Mesenteric fat pad (tissue), 1 donor: ENCODE measurements around the gene TRIM13. TPM values are rescaled to one million over a fixed set of nuclear protein-coding genes. Genes with fewer than 3 reads are reported as not detected.
"Not testable (repeated sequence)": the region's sequence is repeated elsewhere in the genome, so short reads cannot be mapped to it uniquely, and the experiment has no call there.

ENCODE experiments used
- DNase-seq: peaks from one replicate; pipeline ENCODE4 v3.0.0-alpha.2; 2020; ENCODE audit warnings: low spot score
- long read RNA-seq: library from polyadenylated mRNA; unstranded; transcript quantifications from one replicate; pipeline ENCODE4 v2.0.0, GENCODE V29; 2020
- total RNA-seq: library from RNA; stranded (reverse); fragmentation: NEBNext Ultra II Directional; extraction: Animal tissue kit (Norgen Biotek cat#: 25700); gene quantifications from one replicate; pipeline ENCODE4 v1.2.1, GENCODE V29; 2021
- donor health status: DM: yes; HTN: yes; CAD: no.

TRIM13 gene, protein sequence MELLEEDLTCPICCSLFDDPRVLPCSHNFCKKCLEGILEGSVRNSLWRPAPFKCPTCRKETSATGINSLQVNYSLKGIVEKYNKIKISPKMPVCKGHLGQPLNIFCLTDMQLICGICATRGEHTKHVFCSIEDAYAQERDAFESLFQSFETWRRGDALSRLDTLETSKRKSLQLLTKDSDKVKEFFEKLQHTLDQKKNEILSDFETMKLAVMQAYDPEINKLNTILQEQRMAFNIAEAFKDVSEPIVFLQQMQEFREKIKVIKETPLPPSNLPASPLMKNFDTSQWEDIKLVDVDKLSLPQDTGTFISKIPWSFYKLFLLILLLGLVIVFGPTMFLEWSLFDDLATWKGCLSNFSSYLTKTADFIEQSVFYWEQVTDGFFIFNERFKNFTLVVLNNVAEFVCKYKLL
- 17.4 TPM for total RNA-seq
- long read RNA-seq, full-length matches to known transcripts = 34 of 44 reads
- long read RNA-seq, partial matches to known transcripts = 0 of 44 reads
- long read RNA-seq, other reads (novel, unspliced or antisense) = 10 of 44 reads

DNA sequence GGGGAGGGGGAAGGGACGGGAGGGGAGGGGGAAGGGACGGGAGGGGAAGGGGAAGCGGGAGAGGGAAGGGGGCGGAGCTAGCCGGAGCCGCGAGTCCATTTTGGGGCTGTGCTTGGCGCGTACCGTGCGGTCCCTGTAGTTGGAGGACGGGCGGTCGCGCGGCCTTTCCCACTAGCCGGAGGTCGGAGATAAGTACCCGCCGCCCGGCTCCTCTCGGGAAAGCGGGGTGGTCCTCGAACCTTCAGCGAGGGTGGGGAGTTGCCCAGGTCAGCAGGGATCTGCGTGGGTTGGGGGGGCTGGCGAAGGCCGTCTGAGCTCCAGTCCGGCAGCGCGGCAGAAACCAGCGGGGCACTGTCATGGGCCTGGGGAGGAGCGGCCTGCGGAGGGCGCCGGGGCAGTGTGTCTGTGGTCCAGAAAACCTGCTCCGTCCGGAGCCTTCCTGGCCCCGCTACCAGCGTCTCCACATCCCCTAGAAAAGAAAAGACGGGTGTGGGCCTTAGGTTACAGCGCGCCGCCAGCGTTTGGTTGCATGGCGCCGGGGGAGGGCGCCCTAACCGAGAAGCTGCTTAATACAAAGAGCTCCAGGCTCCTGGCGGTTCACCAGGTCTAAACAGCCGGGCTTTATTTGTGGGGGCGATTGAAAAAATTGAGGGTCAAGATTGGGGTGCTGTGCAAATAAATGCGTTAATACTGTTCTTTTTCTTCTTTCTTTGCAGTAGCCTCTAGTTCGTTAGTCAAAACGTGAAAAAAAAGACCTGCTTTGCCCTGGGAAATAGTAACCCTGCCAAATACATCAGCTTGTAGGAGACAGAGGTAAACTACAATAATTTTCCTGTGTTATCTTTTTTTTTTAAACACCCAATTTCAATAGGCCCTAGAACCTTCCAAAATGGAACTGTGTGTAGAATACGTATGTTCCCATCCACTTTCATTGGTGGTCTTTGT lies at the start of gene TRIM13:
TRIM13 (plus strand) TSS at position 92 of the 945 bp plus-strand sequence. CDS start 14,899 bp downstream, outside the sequence.
- DNase-seq = peak; percentile 95

DNA sequence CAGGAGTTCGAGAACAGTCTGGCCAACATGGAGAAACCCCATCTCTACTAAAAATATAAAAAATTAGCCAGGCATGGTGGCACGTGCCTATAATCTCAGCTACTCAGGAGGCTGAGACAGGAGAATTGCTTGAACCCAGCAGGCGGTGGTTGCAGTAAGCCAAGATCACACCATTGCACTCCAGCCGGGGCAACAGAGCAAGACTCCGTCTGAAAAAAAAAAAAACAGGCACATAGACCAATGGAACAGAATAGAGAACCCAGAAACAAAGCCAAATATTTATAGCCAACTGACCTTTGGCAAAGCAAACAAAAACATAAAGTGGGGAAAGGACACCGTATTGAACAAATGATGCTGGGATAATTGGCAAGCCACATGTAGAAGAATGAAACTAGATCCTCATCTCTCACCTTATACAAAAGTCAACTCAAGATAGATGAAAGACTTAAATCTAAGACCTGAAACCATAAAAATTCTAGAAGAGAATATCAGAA lies 48.0 kb upstream of the TRIM13 start:
- DNase-seq = not testable (repeated sequence)

DNA sequence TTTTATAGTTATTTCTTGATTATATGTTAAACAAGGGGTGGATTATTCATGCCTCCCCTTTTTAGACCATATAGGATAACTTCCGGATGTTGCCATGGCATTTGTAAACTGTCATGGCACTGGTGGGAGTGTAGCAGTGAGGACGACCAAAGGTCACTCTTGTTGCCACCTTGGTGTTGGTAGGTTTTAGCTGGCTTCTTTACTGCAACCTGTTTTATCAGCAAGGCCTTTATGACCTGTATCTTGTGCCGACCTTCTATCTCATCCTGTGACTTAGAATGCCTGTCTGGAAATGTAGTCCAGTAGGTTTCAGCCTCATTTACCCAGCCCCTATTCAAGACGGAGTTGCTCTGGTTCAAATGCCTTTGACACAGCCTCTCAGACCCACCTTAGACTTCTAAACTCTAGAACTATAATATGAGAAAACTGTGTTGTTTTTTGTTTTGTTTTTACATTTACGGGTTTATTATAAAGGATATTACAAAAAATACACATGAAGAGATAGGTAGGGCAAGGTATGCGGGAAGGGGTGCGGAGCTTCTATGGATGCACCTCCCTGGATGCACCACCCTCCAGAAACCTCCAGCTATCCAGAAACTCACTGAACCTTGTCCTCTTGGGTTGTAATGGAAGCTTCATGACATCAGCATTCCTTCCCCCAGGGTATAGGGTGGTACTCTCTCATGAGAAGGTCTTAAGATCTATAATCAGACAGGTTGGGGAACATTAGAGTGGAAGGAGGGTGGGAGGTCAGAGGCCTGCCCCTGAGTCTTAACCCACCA lies 44.9 kb upstream of the TRIM13 start:
- DNase-seq = no peak

DNA sequence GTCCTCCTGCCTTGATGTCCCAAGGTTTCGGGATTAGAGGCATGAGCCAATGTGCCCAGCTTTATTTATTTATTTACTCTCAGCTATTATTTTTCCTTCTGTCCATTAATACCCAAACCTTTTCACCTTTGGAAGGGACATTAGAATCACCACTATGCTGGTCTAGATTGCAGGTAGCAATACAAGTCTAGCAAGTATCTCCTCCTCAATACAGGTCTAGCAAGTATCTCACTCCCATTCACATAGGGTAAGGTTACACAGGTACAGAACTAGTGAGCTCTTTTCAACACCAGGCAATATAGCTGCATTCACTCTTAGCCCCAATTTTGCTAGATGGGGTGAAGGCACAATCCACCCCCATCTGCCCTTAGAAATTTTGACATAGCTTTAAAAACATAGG lies 43.3 kb upstream of the TRIM13 start:
- DNase-seq = no peak

DNA sequence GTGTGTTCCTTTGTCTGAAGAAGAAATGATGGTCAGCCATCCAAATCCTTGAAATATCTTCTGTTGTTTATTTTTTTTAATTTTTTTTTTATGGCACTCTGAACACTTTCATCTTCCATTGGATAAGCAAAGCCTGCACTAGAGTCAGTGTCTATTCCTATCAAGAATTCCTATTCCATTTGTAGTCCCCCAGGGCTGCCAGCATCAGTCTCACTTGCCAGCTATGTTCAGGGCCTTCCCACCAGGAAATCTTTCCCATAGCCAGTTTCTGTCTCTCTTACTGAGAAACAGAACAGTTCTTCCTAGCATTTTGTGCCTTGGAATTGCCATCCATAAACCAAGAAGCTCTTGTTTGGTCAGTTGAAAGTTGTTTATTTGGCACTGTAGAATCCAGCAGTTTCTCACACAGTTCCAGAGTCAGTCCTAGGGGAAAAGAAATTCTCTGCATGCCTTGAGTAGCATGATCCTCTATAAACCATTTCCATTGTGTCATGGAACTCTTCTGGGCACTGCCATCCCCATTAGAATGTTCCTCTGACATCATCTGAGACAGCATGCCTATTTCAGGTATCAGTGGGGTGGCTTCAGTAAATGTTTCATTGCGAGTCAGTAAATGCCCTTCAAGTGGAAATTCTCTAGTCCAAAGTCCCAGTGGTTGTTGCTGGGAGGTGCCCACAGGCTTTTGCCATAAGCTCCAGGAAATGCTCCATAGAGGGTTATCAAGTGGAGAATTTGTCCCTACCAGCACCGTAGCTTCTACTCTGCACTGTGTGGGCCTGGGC lies 42.0 kb upstream of the TRIM13 start:
- no peak for DNase-seq

DNA sequence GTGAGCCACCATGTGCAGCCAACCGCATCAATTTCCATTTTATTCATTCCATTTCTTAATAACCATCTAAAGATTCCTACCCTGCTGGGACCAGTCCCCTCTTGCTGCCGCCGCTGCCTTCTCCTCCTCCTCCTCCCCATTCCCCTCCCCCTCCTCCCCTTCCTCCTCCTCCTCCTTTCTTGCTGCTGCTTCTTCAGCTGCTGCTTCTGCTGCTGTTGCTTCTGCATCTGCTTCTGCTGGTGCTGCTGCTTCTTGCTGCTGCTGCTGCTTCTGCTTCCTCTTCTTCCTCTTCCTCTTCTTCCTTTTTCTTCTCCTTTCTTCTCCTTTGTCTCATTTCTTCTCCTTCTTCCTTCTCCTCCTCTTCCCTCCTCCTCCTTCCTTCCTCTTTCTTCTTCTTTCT lies 40.7 kb upstream of the TRIM13 start:
- DNase-seq = no peak

DNA sequence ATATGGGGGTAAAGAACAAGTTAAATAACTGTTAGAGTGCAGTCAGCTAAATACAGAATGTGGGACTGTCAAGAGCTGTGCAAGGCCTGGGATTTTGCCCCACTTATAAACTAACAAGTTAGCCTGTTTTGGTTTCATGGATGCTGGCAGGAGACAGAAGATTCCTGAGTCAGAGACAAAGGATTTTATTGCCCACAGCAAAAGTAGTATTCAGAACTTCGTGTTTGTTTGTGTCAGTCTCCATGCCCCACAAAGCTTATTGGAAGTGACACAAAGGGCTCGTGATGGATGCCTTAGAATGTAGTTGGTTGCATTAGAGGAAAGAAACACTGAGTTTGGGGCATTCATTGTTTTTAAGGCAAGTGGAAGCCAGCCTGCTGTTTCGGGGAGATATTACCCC lies 38.5 kb upstream of the TRIM13 start:
- no peak for DNase-seq

DNA sequence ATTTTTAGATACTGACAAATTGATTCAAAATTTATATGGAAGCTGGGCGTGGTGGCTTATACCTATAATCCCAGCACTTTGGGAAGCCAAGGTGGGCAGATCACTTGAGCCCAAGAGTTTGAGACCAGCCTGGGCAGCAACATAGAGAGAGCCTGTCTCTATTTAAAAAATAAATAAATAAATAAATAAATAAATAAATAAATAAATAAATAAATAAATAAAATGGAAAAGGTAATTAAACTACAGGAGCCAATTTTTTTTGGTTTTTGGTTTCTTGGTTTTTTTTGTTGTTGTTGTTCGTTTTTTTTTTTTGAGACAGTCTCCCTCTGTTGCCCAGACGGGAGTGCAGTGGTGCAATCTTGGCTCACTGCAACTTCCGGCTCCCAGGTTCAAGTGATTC lies 29.4 kb upstream of the TRIM13 start:
- DNase-seq = no peak

DNA sequence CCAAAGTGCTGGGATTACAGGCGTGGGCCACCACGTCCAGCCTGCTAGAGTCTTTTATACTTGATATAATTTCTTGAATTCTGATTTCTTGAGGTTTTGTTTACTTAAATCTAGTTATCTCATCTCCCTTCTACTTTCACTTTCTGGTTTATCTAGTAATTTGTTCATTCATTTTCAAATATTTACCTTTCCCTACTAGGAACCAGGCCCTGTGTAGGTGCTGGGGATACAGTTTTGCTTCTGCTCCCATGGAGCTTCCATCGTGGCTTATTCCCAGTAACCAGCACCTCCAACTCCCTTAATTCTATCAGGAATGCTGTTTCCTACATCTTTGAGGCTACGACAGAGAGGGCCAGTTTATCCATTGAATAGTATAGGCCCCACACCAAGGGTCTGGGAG lies 24.1 kb upstream of the TRIM13 start:
- no peak for DNase-seq

DNA sequence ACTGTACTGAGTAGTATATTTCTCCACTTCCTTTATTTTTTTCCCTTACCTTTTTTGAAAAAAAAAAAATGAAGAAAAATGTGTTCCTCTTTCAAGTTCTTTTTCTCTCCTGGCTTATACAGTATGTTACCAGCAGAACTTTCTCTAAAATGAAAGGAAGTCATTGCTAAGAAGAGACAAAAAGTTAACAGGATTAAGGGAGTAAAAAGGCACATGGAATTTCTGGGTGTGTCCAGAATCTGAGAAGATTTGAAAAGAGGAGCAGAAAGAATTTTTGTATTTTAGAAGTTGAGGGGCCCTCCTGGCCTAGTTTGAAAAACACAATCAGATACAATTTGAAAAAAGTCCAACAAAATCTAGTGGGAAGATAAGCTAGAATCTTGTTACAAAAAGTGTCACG lies 21.0 kb upstream of the TRIM13 start:
- no peak for DNase-seq

DNA sequence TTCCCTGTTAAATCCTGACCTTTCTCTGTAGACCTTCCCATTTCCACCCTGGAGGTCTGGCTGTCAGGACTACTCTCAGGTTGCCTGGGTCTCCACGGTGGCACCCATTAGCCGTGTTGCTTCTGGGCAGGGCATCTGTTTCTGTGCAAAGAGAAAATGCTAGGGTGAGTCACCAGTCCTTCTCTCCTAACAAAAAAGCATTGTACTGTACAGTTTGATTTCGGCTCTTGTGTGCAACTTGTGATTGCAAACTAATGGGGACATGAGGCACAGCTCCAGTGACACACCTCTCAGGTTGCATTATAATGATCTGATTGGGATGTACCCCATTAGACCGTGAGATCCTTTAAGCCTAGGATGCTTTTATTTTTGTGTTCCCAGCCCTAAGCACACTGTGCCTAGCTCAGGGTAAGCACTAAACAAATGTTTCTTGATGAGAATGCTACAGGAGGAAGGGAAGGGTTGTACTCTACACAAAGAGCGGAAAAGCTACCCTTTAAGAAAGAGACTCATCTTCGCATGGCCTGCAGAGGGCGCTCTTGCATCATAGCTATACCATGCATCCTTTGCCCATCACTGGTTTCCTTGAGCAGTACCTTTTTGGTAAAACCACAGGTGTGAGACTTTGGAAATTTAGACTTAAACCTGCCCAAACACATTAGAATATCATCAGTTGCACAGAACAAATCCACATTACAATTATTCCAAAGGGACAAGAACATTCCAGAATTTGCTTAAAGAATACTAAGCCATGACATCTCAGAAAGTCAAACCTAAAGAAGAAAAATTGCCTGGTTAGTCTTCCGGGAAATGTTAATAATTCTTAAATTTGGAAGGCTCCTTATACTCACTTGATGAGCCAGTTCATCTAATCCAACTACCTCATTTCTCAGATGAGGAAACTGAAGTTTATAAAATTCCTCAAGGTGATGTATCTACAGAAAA lies 20.3 kb upstream of the TRIM13 start:
- DNase-seq = no peak

DNA sequence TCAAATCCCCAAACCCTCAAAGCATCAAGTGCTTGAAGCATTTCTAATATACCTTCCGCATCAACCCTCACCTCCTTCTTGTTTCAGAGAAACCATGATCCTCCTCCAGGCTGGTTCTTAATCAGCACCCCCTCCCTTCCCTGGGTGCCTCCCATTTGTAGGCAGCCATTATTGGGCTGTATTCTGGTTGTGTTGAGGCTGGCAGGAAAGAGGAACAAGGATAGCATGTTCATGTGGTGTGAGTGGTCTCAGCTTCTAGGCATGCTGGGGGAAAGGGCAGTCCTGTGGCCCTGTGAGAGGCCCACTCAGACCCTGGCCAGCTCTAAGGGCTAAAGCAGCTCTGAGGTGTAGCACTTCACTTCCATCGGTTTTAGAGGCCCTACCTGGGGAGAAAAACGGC lies 18.9 kb upstream of the TRIM13 start:
- no peak for DNase-seq

DNA sequence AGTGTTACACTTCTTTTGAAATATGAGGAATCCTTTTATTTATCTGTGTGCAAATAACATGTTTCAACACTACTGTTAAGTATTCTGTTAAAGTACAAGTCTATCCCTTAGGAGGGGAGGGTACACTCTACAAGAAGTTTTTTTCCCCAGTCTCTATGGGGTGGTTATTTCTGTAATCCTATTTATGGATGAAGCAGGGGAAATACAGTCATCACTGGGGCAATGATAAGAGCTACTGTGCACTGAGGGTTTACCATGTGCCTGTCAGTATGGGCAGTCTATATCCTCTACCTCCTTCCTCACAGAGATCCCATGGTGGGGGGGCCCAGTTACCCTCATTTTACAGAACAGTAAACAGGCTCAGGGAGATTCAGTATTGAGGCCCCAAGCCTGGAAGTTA lies 16.6 kb upstream of the TRIM13 start:
- no peak for DNase-seq

DNA sequence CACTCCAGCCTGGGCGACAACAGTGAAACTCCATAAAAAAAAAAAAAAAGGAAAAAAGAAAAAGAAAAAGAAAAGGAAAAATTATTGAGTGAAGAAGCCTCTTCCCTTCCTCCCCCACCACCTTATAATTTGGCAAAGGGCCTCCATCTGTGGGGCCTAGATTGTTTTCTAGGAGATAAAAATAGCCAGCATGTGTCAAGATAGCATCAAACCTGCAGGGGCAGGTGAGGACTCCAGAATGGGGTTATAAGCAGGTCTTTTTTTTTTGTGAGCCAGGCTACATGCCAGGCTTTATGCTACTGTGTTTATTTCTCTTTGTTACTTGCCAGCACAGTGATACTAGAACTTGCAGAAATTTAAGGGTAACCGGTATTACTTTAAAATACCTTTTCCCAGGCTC lies 11.7 kb upstream of the TRIM13 start:
- DNase-seq = no peak

DNA sequence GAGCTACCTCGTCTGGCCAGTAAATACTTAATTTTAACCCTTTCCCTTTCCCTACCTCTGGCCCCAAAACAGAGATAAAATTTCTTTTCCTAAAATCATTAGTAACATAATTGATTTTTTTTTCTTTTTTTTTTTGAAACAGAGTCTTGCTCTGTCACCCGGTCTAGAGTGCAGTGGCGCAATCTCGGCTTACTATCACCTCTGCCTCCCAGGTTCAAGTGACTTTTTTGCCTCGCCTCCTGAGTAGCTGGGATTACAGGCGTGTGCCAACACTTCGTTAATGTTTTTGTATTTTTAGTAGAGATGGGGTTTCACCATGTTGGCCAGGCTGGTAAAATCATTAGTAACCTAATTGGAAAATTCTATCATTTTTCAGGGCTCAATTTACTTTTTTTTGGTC lies 10.4 kb upstream of the TRIM13 start:
- DNase-seq = no peak

DNA sequence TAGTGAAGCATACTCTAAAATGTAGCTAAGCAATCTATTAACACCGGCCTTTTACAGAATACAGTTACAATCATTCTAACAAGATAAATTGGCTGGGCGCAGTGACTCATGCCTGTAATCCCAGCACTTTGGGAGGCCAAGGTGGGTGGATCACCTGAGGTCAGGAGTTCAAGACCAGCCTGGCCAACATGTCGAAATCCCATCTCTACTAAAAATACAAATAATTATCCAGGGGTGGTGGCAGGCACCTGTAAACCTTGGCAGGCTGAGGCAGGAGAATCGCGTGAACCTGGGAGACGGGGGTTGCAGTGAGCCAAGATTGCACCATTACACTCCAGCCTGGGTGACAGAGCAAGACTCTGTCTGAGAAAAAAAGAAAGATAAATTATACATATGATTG lies 6.2 kb upstream of the TRIM13 start:
- not testable (repeated sequence) for DNase-seq

DNA sequence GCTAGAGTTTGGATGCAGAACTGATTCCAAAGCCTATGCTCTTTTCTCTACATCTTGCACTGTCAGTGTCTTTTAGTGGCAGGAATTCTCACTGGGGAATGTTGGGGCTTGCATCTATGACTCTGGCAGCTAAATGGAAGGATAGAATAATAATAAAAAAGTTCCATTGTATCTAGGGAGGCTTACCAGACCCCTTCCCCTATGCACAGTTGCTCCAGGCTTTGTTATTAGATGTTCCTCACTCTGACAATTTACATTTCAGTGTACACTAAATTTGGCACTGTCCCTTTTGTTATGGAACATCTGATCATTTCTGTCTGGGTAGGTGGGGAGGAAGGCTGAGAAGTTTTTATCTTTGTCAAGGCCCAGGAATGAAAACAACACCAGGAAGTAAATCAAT lies 3.7 kb upstream of the TRIM13 start:
- DNase-seq = no peak

DNA sequence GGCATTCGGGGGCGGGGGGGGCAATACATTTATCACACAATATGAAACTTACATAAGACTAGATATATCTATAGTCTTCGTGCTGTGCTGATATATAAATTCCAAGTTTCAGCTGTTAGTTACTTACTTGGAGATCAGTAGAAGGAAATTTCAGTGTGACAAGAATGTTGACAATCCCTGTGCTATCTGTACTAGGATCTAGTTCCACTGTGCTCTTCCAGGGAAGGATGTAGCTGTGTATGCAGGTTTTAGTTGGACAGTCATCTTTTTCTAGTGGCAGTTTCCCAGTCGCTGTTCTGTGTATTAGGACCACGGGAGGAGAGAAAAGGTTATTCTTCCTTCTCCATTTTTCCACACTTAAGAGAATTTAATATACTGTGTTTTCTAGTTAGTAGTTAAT lies 3.2 kb upstream of the TRIM13 start:
- DNase-seq = no peak

DNA sequence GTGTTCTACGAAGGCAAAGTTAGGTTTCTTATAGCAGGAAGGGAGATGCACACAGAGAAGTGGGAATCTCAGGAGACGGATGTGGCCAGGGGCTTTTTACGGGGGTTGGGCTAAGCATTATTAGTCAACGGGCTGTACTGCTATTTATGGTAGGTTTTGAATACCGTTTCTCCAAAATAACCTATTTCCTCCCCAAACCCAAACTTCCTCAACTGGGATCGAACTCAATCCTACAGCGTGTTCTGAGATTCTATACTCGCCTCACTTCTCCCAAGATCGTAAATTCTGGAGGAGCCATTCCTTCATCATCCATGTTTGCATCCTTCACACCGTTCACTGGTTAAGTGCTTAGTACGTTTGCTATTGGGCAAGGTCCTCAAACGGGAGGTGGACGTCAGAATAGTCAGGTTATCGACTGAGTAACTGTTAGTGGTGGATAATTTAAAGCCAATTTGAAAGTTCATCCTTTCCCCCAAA lies 1.2 kb upstream of the TRIM13 start:
- DNase-seq = no peak
